ENCODE results near the gene RNASEH2A.

RNASEH2A gene

GRCh38 chr19:12782174-12782423, 24.3 kb upstream of the RNASEH2A start:
- TF ChIP-seq CTCF (IDR thresholded peaks at IDR 0.05; ENCODE audit: extremely low read depth, insufficient read depth, missing control alignments), result no peak
- DNase-seq (ENCODE audit: low spot score), result no peak
- in situ Hi-C loops (cut with MboI; ENCODE audit: low pct_unique_long_range_greater_than_20kb, low sequenced_read_pairs, unreplicated experiment), result no loop called here

GRCh38 chr19:12782424-12783290, 23.7 kb upstream of the RNASEH2A start:
- DNase-seq (ENCODE audit: low spot score), result peak; percentile 86
- in situ Hi-C loops (cut with MboI; ENCODE audit: low pct_unique_long_range_greater_than_20kb, low sequenced_read_pairs, unreplicated experiment), result no loop called here
- peak; percentile 21 for TF ChIP-seq CTCF (IDR thresholded peaks at IDR 0.05; ENCODE audit: extremely low read depth, insufficient read depth, missing control alignments)

- peak; percentile 73 for DNase-seq (ENCODE audit: low spot score)
- TF ChIP-seq CTCF (IDR thresholded peaks at IDR 0.05; ENCODE audit: extremely low read depth, insufficient read depth, missing control alignments), result no peak
- in situ Hi-C loops (cut with MboI; ENCODE audit: low pct_unique_long_range_greater_than_20kb, low sequenced_read_pairs, unreplicated experiment), result no loop called here
Measured at GRCh38 chr19:12783291-12783848, 23.0 kb upstream of the RNASEH2A start.

GRCh38 chr19:12783849-12784393, 22.5 kb upstream of the RNASEH2A start:
- no peak for TF ChIP-seq CTCF (IDR thresholded peaks at IDR 0.05; ENCODE audit: extremely low read depth, insufficient read depth, missing control alignments)
- in situ Hi-C loops (cut with MboI; ENCODE audit: low pct_unique_long_range_greater_than_20kb, low sequenced_read_pairs, unreplicated experiment), result no loop called here
- no peak for DNase-seq (ENCODE audit: low spot score)

- no peak for TF ChIP-seq CTCF (IDR thresholded peaks at IDR 0.05; ENCODE audit: extremely low read depth, insufficient read depth, missing control alignments)
- DNase-seq (ENCODE audit: low spot score), result no peak
- in situ Hi-C loops (cut with MboI; ENCODE audit: low pct_unique_long_range_greater_than_20kb, low sequenced_read_pairs, unreplicated experiment), result no loop called here
Measured at GRCh38 chr19:12784394-12784870, 22.0 kb upstream of the RNASEH2A start.

- DNase-seq (ENCODE audit: low spot score), result no peak
- in situ Hi-C loops (cut with MboI; ENCODE audit: low pct_unique_long_range_greater_than_20kb, low sequenced_read_pairs, unreplicated experiment), result no loop called here
- TF ChIP-seq CTCF (IDR thresholded peaks at IDR 0.05; ENCODE audit: extremely low read depth, insufficient read depth, missing control alignments), result no peak
Measured at GRCh38 chr19:12784871-12785430, 21.4 kb upstream of the RNASEH2A start.
